Measurements from ENCODE around the gene SOX11.

DNA sequence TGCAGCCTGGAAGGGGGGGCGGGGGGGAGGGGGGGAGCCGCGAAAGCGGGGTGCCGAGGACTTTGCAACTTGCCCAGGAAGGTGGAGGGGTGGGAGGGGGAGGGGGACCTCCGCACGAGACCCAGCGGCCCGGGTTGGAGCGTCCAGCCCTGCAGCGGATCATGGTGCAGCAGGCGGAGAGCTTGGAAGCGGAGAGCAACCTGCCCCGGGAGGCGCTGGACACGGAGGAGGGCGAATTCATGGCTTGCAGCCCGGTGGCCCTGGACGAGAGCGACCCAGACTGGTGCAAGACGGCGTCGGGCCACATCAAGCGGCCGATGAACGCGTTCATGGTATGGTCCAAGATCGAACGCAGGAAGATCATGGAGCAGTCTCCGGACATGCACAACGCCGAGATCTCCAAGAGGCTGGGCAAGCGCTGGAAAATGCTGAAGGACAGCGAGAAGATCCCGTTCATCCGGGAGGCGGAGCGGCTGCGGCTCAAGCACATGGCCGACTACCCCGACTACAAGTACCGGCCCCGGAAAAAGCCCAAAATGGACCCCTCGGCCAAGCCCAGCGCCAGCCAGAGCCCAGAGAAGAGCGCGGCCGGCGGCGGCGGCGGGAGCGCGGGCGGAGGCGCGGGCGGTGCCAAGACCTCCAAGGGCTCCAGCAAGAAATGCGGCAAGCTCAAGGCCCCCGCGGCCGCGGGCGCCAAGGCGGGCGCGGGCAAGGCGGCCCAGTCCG lies 540 bp downstream of the SOX11 start:
- TF ChIP-seq POLR2A (IDR thresholded peaks at IDR 0.05; ENCODE audit: extremely low read depth, insufficient read length) (no peak), MYC (IDR thresholded peaks at IDR 0.05; ENCODE audit: low read depth, low read length) (no peak), MAX (IDR thresholded peaks at IDR 0.05; ENCODE audit: low read depth, low read length) (no peak)
- TF ChIP-seq, protein P1, sequence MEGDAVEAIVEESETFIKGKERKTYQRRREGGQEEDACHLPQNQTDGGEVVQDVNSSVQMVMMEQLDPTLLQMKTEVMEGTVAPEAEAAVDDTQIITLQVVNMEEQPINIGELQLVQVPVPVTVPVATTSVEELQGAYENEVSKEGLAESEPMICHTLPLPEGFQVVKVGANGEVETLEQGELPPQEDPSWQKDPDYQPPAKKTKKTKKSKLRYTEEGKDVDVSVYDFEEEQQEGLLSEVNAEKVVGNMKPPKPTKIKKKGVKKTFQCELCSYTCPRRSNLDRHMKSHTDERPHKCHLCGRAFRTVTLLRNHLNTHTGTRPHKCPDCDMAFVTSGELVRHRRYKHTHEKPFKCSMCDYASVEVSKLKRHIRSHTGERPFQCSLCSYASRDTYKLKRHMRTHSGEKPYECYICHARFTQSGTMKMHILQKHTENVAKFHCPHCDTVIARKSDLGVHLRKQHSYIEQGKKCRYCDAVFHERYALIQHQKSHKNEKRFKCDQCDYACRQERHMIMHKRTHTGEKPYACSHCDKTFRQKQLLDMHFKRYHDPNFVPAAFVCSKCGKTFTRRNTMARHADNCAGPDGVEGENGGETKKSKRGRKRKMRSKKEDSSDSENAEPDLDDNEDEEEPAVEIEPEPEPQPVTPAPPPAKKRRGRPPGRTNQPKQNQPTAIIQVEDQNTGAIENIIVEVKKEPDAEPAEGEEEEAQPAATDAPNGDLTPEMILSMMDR (IDR thresholded peaks at IDR 0.05; ENCODE audit: low read depth, low read length), result no peak

Data from NB4 (cell line).